Stimulated activated CD8-positive, alpha-beta memory T cell treated with anti-CD3 and anti-CD28 coated beads, Interleukin-15, amount 100 ng/mL, for 1 hour (primary cell): Measurements from ENCODE around the gene TMED6.

Experiments used
- DNase-seq: peaks from one replicate; pipeline ENCODE4 v3.0.0-alpha.2; 2020; ENCODE audit warnings: low read depth

The TMED6 gene

DNA sequence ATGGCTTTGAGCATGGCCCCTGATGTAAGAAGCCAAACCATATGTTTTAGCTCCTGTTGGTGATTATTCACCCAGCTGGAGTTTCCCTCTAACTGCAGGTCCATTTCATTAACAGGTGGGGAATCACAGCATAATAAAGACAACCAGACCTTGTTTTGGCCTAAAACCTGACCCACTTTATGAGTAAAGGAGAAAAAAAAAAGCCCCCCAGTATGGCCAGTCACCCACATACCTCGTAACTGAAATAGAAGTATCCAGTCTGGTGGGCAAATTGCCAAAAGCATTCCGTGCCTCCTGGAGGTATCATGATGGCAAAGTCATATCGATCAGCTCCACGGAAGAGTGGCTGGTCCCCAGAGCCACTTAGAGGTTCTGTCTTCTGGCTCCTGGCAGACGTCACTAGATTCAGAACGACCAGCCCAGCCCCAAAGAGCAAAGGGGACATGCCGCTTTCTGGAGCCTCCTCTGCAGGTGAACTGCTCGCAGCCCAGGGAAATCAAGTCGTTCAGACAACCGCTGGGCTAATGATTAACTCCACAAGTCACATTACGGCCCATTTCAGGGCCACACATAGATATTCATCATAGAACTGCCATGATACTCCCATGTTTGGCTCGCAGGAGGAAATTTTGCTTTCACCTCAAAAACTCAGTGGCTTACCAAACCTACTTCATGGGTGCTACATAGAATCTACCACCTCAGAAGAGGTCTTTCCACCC lies at the start of gene TMED6:
TMED6 (minus strand) TSS at position 478 of the 719 bp plus-strand sequence; CDS start at position 445, 33 bp downstream.
- no peak for DNase-seq

GRCh38 chr16:69399361-69399760 lies 47.8 kb upstream of the TMED6 start:
- DNase-seq, result no peak

DNA sequence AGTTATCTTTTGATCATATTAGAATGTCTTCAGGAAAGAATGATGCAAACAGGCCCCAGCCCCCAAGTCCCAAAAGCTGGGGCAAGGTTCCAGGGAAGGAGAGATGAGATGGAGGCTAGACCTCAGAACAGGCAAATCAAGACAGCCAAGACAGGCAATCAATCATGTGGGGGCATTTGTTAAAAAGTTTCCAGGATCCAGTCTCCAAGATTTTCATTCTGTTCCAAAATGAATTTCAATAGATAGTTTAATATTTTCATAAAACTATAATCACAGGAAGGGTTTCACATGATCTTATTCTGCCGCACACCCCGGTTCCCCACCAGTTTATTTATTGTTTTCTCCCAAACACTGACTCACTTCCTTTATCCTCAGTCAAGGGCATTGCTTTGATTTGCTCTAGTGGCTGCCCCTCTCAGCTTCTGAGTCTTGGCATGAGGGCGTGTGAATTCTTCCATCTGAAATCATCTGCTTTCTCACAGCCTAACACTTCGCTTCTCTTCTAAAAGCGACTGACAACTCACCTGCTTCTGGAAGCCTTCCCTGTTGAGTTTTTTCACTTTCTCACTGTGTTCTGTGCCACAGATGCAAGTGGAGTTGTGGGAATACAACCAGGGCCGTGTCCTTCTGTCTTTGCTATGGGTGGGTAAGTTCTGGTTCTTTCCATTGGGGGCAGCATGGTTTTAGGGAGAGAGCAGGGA lies 46.4 kb upstream of the TMED6 start:
- no peak for DNase-seq

- DNase-seq, result peak; percentile 64
Measured at GRCh38 chr16:69396187-69397061, 44.8 kb upstream of the TMED6 start.

DNA sequence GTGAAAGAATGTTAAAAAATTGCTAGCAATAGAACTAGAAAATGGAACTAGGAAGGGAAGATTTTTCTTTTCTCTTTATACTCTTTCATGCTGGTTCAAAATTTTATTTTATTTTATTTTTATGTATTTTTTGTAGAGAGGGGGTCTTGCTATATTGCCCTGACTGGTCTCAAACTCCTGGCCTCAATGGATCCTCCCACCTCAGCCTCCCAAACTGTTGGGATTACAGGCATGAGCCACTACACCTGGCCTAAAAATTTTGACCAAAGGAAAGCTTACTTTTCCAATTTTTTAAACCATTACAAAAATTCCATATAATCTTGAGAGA lies 44.2 kb upstream of the TMED6 start:
- DNase-seq, result no peak

DNA sequence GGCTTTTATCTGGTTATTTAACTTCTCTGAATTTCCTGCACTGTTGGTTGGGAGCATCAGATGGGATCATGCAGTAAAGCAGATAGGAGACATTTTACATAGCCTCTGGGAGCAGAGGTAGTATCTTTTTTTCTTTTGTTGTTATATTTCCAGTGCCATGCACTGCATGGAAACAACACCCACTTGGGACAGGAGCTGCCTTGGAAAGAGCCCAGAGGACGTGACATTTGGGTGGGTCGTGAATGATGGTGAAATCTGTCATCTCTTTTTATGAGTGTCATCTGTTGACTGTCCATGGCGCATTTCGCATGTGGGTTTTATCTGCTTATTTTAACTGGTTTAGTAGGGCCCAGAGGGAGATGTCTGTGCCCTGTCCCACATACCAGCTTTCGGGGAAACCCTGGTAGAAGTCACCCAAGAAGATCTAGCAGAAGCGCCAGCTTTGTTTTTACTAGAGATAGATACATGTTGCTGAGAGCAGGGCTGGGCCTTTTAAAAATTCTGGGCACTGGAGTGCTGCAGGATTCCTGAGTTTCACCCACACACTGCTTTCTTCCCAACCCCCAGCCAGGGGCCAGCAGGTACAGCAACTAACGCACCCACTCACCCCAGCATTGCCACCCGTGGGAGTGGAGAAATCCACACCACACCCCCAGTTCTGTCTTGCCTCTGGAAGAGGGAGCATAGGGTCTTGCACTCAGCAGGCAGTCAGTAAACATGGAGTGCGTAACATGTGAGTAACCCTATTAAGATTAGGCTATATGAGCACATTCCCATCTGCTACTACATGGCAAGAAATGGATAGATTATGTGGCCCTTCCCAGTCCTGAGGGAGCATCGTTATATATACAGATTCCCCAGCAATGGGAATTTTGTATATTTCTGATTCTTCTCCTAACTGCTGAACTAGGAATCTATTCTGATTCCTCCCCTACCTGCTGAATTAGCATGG lies 42.6 kb upstream of the TMED6 start:
- no peak for DNase-seq

DNA sequence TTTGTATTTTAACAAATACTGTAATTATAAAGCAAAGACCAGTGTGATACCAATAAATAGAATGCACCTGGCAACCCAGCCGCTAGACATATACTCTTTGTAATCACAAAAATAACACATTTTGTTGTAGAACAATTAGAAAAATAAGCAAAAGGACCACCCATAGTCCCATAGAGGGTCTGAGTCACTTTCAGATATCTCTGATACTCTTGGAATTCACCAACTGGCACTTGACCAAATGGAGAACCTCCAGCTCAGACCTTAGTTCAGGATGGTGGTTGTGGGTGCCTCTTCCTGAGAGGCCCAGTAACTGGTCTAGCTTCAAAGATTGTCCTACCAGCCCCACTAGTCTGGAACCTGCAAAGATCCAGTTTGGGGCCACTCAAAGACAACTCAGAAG lies 35.0 kb upstream of the TMED6 start:
- DNase-seq, result no peak

- DNase-seq, result no peak
Measured at GRCh38 chr16:69384974-69385373, 33.4 kb upstream of the TMED6 start.

DNA sequence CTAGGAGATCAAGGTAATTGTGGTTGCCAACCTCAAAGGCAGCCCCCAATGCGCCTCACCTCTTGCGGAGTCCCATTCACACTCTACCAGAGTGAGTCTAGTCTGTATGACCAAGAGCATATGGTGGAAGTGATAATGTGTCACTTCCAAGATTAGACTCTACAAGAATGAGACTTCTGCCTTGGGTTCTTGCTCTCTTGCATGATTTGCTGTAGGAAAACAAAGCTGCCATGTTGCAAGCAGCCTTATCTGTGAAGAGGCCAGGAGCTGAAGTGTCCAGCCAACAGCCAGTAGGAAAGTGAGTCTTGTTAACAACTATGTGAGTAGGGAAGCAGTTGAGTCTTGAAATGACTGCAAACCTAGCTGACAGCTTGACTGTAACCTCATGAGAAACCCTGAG lies 30.8 kb upstream of the TMED6 start:
- no peak for DNase-seq

DNA sequence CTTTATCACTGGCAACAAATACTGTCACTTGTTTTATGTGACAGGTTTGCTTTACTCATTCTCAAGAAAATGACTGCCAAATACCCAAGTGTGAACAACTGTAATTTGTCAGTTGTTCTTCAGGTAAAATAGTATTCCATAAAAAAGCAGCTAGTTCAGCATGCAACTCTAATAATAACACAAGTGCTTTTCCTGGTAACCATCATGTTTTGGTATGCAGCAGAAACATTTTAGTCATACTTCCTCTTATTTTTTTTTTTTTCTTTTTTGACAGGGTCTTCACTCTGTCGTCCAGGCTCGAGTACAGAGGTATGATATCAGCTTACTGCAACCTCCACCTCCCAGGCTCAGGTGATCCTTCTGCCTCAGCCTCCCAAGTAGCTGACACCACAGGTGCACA lies 29.6 kb upstream of the TMED6 start:
- DNase-seq, result no peak

- DNase-seq, result no peak
Measured at GRCh38 chr16:69378760-69379159, 27.2 kb upstream of the TMED6 start.

- DNase-seq, result no peak
Measured at GRCh38 chr16:69378036-69378435, 26.4 kb upstream of the TMED6 start.

DNA sequence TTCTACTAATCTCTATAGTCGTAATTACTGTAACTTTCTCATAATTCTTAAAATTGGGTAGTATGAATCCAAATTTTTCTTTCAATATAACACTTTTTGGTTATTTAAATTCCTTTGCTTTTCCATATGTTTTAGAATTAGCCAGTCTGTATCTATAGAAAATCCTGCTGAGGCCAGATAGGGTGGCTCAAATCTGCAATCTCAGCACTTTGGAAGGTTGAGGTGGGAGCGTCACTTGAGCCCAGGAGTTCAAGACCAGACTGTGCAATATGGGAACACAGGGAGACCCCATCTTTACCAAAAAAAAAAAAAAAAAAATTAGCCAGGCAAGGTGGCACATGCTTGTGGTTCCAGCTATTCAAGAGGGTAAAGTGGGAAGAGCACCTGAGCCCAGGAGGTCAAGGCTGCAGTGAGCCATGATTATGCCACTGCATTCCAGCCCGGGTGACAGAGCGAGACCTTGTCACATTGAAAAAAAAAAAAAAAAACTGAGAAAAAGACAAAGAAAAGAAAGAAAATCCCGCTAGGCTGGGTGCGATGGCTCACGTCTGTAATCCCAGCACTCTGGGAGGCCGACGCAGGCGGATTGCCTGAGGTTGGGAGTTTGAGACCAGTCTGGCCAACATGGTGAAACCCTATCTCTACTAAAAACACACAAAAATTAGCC lies 24.9 kb upstream of the TMED6 start:
- DNase-seq, result no peak

GRCh38 chr16:69373019-69373418 lies 21.4 kb upstream of the TMED6 start:
- no peak for DNase-seq

DNA sequence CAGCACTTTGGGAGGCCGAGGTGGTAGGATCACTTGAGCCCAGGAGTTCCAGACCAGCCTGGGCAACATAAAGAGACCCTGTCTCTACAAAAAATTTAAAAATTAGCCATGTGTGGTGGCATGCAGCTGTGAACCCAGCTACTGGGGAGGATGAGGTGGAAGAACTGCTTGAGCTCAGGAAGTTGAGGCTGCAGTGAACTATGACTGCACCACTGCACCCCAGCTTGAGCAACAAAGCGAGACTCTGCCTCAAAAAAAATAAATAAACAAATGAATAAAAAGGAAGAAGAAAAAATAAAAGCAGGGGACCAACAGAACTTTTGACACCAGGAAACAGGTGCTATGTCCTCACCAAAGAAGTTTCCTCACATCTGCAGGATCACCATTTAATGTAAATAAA lies 20.0 kb upstream of the TMED6 start:
- DNase-seq, result no peak

DNA sequence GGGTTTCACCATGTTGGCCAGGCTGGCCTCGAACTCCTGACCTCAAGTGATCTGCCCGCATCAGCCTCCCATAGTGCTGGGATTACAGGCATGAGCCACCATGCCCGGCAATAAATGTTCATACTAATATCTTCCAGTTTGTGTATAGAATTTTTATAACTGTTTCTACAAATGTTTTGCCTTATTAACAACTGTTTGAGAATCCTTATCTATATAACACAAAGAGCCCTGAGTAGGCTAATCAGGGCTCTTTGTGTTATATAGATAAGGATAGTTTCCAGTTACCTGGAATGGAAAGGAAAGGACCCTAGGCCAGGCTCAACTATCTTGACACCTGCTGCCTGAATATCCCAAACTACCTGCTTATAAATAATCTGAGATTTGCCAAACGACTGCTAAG lies 17.3 kb upstream of the TMED6 start:
- DNase-seq, result no peak

DNA sequence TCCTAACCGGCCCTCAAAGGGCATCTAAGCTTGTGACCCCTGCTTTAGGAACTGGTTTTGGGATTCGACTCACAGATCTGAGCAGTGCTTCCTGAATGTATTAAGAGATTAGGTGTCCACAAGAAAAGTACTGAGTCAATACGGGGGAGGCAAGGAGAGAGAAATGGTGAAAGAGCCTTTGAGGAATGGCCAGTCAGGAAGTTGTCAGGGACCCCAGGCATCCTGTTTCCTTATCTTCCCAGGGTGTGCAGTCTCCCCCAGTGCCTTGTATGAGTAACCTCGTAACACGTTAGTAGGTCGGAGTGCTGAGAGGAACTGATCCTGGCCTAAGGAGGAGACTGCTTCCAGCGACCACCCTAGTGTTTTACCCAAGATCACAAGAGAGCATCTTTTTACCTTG lies 16.4 kb upstream of the TMED6 start:
- no peak for DNase-seq

- DNase-seq, result no peak
Measured at GRCh38 chr16:69366431-69366830, 14.8 kb upstream of the TMED6 start.

GRCh38 chr16:69365901-69366300 lies 14.3 kb upstream of the TMED6 start:
- no peak for DNase-seq

- no peak for DNase-seq
Measured at GRCh38 chr16:69364088-69364487, 12.5 kb upstream of the TMED6 start.

DNA sequence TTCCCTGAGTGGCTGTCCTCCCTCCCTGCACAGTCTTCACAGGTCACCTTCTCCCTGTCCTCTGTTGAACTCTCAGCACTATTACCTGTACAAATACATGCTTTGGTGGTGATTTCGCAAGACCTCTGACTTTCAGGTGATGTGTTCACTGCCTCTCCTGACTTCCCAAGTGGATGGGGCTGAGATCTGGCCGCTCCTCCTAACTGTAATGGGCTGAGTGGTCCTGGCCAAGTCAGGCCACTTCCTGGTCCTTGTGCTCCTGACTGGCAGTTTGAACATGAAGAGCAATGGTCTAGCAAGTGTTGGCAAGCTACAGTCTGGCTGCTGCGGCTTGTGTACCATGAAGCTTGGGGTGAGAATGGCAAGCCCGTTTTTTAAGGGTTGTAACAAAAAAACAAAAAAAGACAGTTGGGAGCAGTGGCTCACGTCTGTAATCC lies 11.7 kb upstream of the TMED6 start:
- no peak for DNase-seq
